ENCODE measurements around the gene SH3RF2. TPM values are rescaled to one million over a fixed set of nuclear protein-coding genes. Genes with fewer than 3 reads are reported as not detected.
"Not testable (repeated sequence)": the region's sequence is repeated elsewhere in the genome, so short reads cannot be mapped to it uniquely, and the experiment has no call there.

The SH3RF2 gene
- total RNA-seq, 2 donors from 2014 or later, result 2.6 to 3.2 TPM

DNA sequence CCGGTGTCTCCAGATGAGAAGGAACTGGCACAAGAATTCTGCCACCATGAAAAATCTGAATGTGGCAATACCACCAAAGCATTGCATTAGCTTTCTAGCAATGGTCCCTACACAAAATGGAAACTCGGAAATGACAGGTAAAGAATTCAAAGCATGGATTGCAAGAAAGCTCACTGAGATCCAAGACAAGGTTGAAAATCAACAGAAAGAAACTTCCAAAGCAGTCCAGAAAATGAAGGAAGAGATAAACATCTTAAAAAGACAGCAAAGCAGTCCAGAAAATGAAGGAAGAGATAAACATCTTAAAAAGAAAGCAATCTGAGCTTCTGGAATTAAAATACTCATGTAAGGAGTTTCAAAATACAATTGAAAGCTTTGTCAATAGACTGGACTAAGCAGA, 46.8 kb upstream of the SH3RF2 start:
- Mint-ChIP-seq H3K36me3 (ENCODE audit: low read depth) (peaks cover 2% of the 10 kb centered on the region), H3K9me3 (peaks cover 18% of the 10 kb centered on the region), H3K4me1 (no peaks in the 10 kb centered on the region), H3K4me3 (no peak overlapping the region), H3K27me3 (ENCODE audit: insufficient read depth) (peaks cover 6% of the 10 kb centered on the region), H3K27ac (no peak overlapping the region)
- no peak overlapping the region for H3K27ac ChIP-seq (ENCODE audit: low read depth, low read length)
- no peaks in the 10 kb centered on the region for H3K27me3 ChIP-seq (ENCODE audit: control insufficient read depth, insufficient read depth, low read length, poor library complexity, severe bottlenecking)
- no peaks in the 10 kb centered on the region for H3K36me3 ChIP-seq (ENCODE audit: control insufficient read depth, insufficient read depth, low read length)
- H3K4me1 ChIP-seq (ENCODE audit: control insufficient read depth, insufficient read depth, low read length), result no peaks in the 10 kb centered on the region
- no peak overlapping the region for H3K9ac ChIP-seq (ENCODE audit: extremely low read depth, low read length, poor library complexity, severe bottlenecking)
- WGBS, 2 experiments (ENCODE audit: insufficient coverage in 1 of 2, insufficient read length in 1 of 2), result 67 to 99% methylated on average over 1 to 2 of the region's 2 CpGs
- TF ChIP-seq, protein P1, sequence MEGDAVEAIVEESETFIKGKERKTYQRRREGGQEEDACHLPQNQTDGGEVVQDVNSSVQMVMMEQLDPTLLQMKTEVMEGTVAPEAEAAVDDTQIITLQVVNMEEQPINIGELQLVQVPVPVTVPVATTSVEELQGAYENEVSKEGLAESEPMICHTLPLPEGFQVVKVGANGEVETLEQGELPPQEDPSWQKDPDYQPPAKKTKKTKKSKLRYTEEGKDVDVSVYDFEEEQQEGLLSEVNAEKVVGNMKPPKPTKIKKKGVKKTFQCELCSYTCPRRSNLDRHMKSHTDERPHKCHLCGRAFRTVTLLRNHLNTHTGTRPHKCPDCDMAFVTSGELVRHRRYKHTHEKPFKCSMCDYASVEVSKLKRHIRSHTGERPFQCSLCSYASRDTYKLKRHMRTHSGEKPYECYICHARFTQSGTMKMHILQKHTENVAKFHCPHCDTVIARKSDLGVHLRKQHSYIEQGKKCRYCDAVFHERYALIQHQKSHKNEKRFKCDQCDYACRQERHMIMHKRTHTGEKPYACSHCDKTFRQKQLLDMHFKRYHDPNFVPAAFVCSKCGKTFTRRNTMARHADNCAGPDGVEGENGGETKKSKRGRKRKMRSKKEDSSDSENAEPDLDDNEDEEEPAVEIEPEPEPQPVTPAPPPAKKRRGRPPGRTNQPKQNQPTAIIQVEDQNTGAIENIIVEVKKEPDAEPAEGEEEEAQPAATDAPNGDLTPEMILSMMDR (conservative IDR thresholded peaks at IDR 0.05), result no peak
- H3K9me3 ChIP-seq (ENCODE audit: control insufficient read depth, low read length), result peaks cover 13% of the 10 kb centered on the region
- no peak for DNase-seq
- no peak overlapping the region for H3K4me3 ChIP-seq (ENCODE audit: low read length)

DNA sequence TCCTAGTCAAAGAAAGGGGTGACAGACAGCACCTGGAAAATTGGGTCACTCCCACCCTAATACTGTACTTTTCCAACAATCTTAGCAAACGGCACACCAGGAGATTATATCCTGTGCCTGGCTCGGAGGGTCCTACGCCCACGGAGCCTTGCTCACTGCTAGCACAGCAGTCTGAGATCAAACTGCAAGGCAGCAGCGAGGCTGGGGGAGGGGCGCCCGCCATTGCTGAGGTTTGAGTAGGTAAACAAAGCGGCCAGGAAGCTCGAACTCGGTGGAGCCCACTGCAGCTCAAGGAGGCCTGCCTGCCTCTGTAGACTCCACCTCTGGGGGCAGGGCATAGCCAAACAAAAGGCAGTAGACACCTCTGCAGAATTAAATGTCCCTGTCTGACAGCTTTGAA, 45.0 kb upstream of the SH3RF2 start:
- not testable (repeated sequence) for H3K9ac ChIP-seq (ENCODE audit: extremely low read depth, low read length, poor library complexity, severe bottlenecking); H3K4me1 ChIP-seq (ENCODE audit: control insufficient read depth, insufficient read depth, low read length); H3K4me3 Mint-ChIP-seq; H3K27ac Mint-ChIP-seq; H3K4me1 Mint-ChIP-seq; H3K4me3 ChIP-seq (ENCODE audit: low read length); H3K36me3 Mint-ChIP-seq (ENCODE audit: low read depth); H3K27ac ChIP-seq (ENCODE audit: low read depth, low read length); H3K27me3 ChIP-seq (ENCODE audit: control insufficient read depth, insufficient read depth, low read length, poor library complexity, severe bottlenecking); DNase-seq; H3K36me3 ChIP-seq (ENCODE audit: control insufficient read depth, insufficient read depth, low read length)
- H3K9me3 ChIP-seq (ENCODE audit: control insufficient read depth, low read length), result peaks cover 13% of the 10 kb centered on the region
- 94% methylated on average over 10 of the region's 10 CpGs; no CpG with 5 or more reads in 1 of the 2 experiments for WGBS, 2 experiments (ENCODE audit: insufficient coverage in 1 of 2, insufficient read length in 1 of 2)
- Mint-ChIP-seq H3K27me3 (ENCODE audit: insufficient read depth) (peaks cover 10% of the 10 kb centered on the region), H3K9me3 (peaks cover 26% of the 10 kb centered on the region)

DNA sequence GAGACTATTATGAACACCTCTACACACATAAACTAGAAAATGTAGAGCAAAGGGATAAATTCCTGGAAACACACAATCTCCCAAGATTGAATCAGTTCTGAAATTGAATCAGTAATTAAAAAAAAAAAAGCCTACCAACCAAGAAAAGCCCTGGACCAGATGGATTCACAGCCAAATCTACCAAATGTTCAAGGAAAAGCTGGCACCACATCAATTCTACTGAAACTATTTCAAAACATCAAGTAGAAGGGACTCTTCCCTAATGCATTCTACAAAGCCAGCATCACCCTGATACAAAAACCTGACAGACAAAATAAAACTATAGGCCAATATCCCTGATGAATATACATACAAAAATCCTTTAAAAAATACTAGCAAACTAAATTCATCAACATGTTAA, 38.2 kb upstream of the SH3RF2 start:
- H3K27me3 ChIP-seq (ENCODE audit: control insufficient read depth, insufficient read depth, low read length, poor library complexity, severe bottlenecking), result no peaks in the 10 kb centered on the region
- H3K4me1 Mint-ChIP-seq, result no peaks in the 10 kb centered on the region
- no peak overlapping the region for H3K4me3 Mint-ChIP-seq
- H3K27ac ChIP-seq (ENCODE audit: low read depth, low read length), result no peak overlapping the region
- H3K9me3 Mint-ChIP-seq, result peaks cover 23% of the 10 kb centered on the region
- peaks cover 16% of the 10 kb centered on the region for H3K9me3 ChIP-seq (ENCODE audit: control insufficient read depth, low read length)
- H3K4me1 ChIP-seq (ENCODE audit: control insufficient read depth, insufficient read depth, low read length), result no peaks in the 10 kb centered on the region
- H3K36me3 Mint-ChIP-seq (ENCODE audit: low read depth), result no peaks in the 10 kb centered on the region
- H3K27me3 Mint-ChIP-seq (ENCODE audit: insufficient read depth), result peaks cover 9% of the 10 kb centered on the region
- H3K9ac ChIP-seq (ENCODE audit: extremely low read depth, low read length, poor library complexity, severe bottlenecking), result no peak overlapping the region
- no peak overlapping the region for H3K4me3 ChIP-seq (ENCODE audit: low read length)
- TF ChIP-seq, protein P1 (conservative IDR thresholded peaks at IDR 0.05), result no peak
- H3K27ac Mint-ChIP-seq, result no peak overlapping the region
- DNase-seq, result no peak
- no peaks in the 10 kb centered on the region for H3K36me3 ChIP-seq (ENCODE audit: control insufficient read depth, insufficient read depth, low read length)

DNA sequence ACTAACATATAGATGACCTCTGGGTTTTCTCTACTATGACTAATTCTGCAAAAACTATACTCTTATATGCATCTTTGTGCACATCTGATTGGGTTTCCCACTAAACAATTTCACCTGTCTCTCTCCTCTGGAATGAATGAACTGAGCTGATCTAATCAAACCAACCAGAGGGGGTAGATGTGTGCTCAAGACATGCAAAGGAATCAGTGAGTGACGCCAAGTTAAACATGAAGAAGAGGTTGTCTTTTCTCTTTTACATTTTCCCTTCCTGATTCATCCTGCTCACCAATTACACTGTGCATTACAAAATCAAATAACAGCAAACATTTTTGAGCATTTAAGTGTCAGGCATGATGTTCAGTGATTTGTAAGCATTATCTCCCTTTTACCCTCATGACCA, 34.0 kb upstream of the SH3RF2 start:
- H3K36me3 Mint-ChIP-seq (ENCODE audit: low read depth), result no peaks in the 10 kb centered on the region
- no peaks in the 10 kb centered on the region for H3K4me1 Mint-ChIP-seq
- no peak overlapping the region for H3K9ac ChIP-seq (ENCODE audit: extremely low read depth, low read length, poor library complexity, severe bottlenecking)
- WGBS, 2 experiments (ENCODE audit: insufficient coverage in 1 of 2, insufficient read length in 1 of 2), result 96% methylated on average over 1 of the region's 1 CpG; no CpG with 5 or more reads in 1 of the 2 experiments
- no peak overlapping the region for H3K4me3 ChIP-seq (ENCODE audit: low read length)
- H3K9me3 ChIP-seq (ENCODE audit: control insufficient read depth, low read length), result peaks cover 16% of the 10 kb centered on the region
- H3K27ac ChIP-seq (ENCODE audit: low read depth, low read length), result no peak overlapping the region
- H3K4me1 ChIP-seq (ENCODE audit: control insufficient read depth, insufficient read depth, low read length), result no peaks in the 10 kb centered on the region
- H3K9me3 Mint-ChIP-seq, result peaks cover 15% of the 10 kb centered on the region
- H3K4me3 Mint-ChIP-seq, result no peak overlapping the region
- H3K27ac Mint-ChIP-seq, result no peak overlapping the region
- DNase-seq, result no peak
- H3K36me3 ChIP-seq (ENCODE audit: control insufficient read depth, insufficient read depth, low read length), result no peaks in the 10 kb centered on the region
- H3K27me3 ChIP-seq (ENCODE audit: control insufficient read depth, insufficient read depth, low read length, poor library complexity, severe bottlenecking), result peaks cover 10% of the 10 kb centered on the region
- TF ChIP-seq, protein P1 (conservative IDR thresholded peaks at IDR 0.05), result no peak
- peaks cover 3% of the 10 kb centered on the region for H3K27me3 Mint-ChIP-seq (ENCODE audit: insufficient read depth)

Data from endodermal cell (in vitro differentiated cells).